ENCODE results near the gene OR2V2. TPM values are rescaled to one million over a fixed set of nuclear protein-coding genes. Genes with fewer than 3 reads are reported as not detected.

The OR2V2 gene
- total RNA-seq, 1 donor from 2014 or later: not detected

- peak overlapping the region; percentile 33 for H3K27ac ChIP-seq (replicated peaks)
- H3K27me3 ChIP-seq (ENCODE audit: low read depth): peaks cover 78% of the 10 kb centered on the region
- no peak for TF ChIP-seq CTCF (IDR thresholded peaks at IDR 0.05; ENCODE audit: borderline replicate concordance)
- no peak for DNase-seq
- H3K4me3 ChIP-seq: no peak overlapping the region
- H3K36me3 ChIP-seq: no peaks in the 10 kb centered on the region
- intact Hi-C loops (cut with micrococcal nuclease): no loop called here
- H3K4me1 ChIP-seq: peaks cover 4% of the 10 kb centered on the region
- no peaks in the 10 kb centered on the region for H3K9me3 ChIP-seq (replicated peaks)
These were observed 2.7 kb downstream of the OR2V2 start for GRCh38 chr5:181149806-181150733.

GRCh38 chr5:181151146-181151545 lies 3.8 kb downstream of the OR2V2 start:
- peaks cover 4% of the 10 kb centered on the region for H3K4me1 ChIP-seq
- no peaks in the 10 kb centered on the region for H3K9me3 ChIP-seq (replicated peaks)
- no peak for TF ChIP-seq CTCF (IDR thresholded peaks at IDR 0.05; ENCODE audit: borderline replicate concordance)
- H3K27me3 ChIP-seq (ENCODE audit: low read depth): peaks cover 85% of the 10 kb centered on the region
- intact Hi-C loops (cut with micrococcal nuclease): no loop called here
- no peaks in the 10 kb centered on the region for H3K36me3 ChIP-seq
- no peak overlapping the region for H3K4me3 ChIP-seq
- no peak for DNase-seq
- H3K27ac ChIP-seq (replicated peaks): peak overlapping the region; percentile 33

GRCh38 chr5:181152406-181152805 lies 5.0 kb downstream of the OR2V2 start:
- intact Hi-C loops (cut with micrococcal nuclease): no loop called here
- Histone ChIP-seq H3K27me3 (ENCODE audit: low read depth) (peaks cover 79% of the 10 kb centered on the region), H3K4me3 (no peak overlapping the region), H3K27ac (replicated peaks) (no peak overlapping the region), H3K9me3 (replicated peaks) (no peaks in the 10 kb centered on the region), H3K4me1 (peaks cover 4% of the 10 kb centered on the region), H3K36me3 (no peaks in the 10 kb centered on the region)
- no peak for DNase-seq
- no peak for TF ChIP-seq CTCF (IDR thresholded peaks at IDR 0.05; ENCODE audit: borderline replicate concordance)

GRCh38 chr5:181153814-181154213 lies 6.4 kb downstream of the OR2V2 start:
- peaks cover 4% of the 10 kb centered on the region for H3K4me1 ChIP-seq
- H3K27me3 ChIP-seq (ENCODE audit: low read depth): peaks cover 66% of the 10 kb centered on the region
- intact Hi-C loops (cut with micrococcal nuclease): no loop called here
- H3K27ac ChIP-seq (replicated peaks): no peak overlapping the region
- H3K4me3 ChIP-seq: no peak overlapping the region
- DNase-seq: no peak
- no peak for TF ChIP-seq CTCF (IDR thresholded peaks at IDR 0.05; ENCODE audit: borderline replicate concordance)
- H3K36me3 ChIP-seq: no peaks in the 10 kb centered on the region
- no peaks in the 10 kb centered on the region for H3K9me3 ChIP-seq (replicated peaks)

GRCh38 chr5:181156758-181157157 lies 9.4 kb downstream of the OR2V2 start:
- Histone ChIP-seq H3K4me1 (peaks cover 18% of the 10 kb centered on the region), H3K36me3 (no peaks in the 10 kb centered on the region), H3K9me3 (replicated peaks) (no peaks in the 10 kb centered on the region), H3K27me3 (ENCODE audit: low read depth) (peaks cover 37% of the 10 kb centered on the region), H3K4me3 (no peak overlapping the region), H3K27ac (replicated peaks) (no peak overlapping the region)
- DNase-seq: no peak
- intact Hi-C loops (cut with micrococcal nuclease): no loop called here
- TF ChIP-seq CTCF (IDR thresholded peaks at IDR 0.05; ENCODE audit: borderline replicate concordance): no peak
